Kidney capillary endothelial cell (primary cell): ENCODE results near the gene GIMAP6.
"Not testable (repeated sequence)": the region's sequence is repeated elsewhere in the genome, so short reads cannot be mapped to it uniquely, and the experiment has no call there.

Experiments
- DNase-seq: peaks from one replicate; pipeline ENCODE4 v3.0.0-alpha.2; 2018; ENCODE audit warnings: low spot score

The GIMAP6 gene

GRCh38 chr7:150631866-150632864 lies at the start of gene GIMAP6:
GIMAP6 (minus strand) TSS chr7:150632385; CDS start chr7:150630142, 2,243 bp downstream.
- peak; percentile 63 for DNase-seq

- not testable (repeated sequence) for DNase-seq
Measured at GRCh38 chr7:150680364-150680763, 48.2 kb upstream of the GIMAP6 start.

- DNase-seq, result not testable (repeated sequence)
Measured at GRCh38 chr7:150678601-150679000, 46.4 kb upstream of the GIMAP6 start.

GRCh38 chr7:150676854-150677253 lies 44.7 kb upstream of the GIMAP6 start:
- not testable (repeated sequence) for DNase-seq

- not testable (repeated sequence) for DNase-seq
Measured at GRCh38 chr7:150676276-150676675, 44.1 kb upstream of the GIMAP6 start.

- no peak for DNase-seq
Measured at GRCh38 chr7:150675714-150676113, 43.5 kb upstream of the GIMAP6 start.

GRCh38 chr7:150671798-150672585 lies 39.8 kb upstream of the GIMAP6 start:
- not testable (repeated sequence) for DNase-seq

GRCh38 chr7:150668977-150669376 lies 36.8 kb upstream of the GIMAP6 start:
- no peak for DNase-seq

- no peak for DNase-seq
Measured at GRCh38 chr7:150668472-150668911, 36.3 kb upstream of the GIMAP6 start.

GRCh38 chr7:150666412-150666811 lies 34.2 kb upstream of the GIMAP6 start:
- DNase-seq, result no peak

- no peak for DNase-seq
Measured at GRCh38 chr7:150665896-150666295, 33.7 kb upstream of the GIMAP6 start.

GRCh38 chr7:150665089-150665748 lies 33.0 kb upstream of the GIMAP6 start:
- no peak for DNase-seq

GRCh38 chr7:150663802-150664494 lies 31.8 kb upstream of the GIMAP6 start:
- no peak for DNase-seq

- DNase-seq, result not testable (repeated sequence)
Measured at GRCh38 chr7:150662821-150663220, 30.6 kb upstream of the GIMAP6 start.

- DNase-seq, result no peak
Measured at GRCh38 chr7:150660939-150661613, 28.9 kb upstream of the GIMAP6 start.

- DNase-seq, result no peak
Measured at GRCh38 chr7:150657526-150657925, 25.3 kb upstream of the GIMAP6 start.

GRCh38 chr7:150656047-150656446 lies 23.9 kb upstream of the GIMAP6 start:
- no peak for DNase-seq

- DNase-seq, result no peak
Measured at GRCh38 chr7:150654692-150655091, 22.5 kb upstream of the GIMAP6 start.

- no peak for DNase-seq
Measured at GRCh38 chr7:150649080-150649385, 16.8 kb upstream of the GIMAP6 start.

- DNase-seq, result no peak
Measured at GRCh38 chr7:150648353-150649079, 16.3 kb upstream of the GIMAP6 start.
